Stimulated activated memory B cell treated with anti-CD40 and anti-IgM and Interleukin-4, amounts not matched to agents 10 μg/mL and 1 μg/mL and 100 μg/mL, for 72 hours (primary cell): ENCODE measurements around the gene SEPTIN5.

Experiments used
- ATAC-seq: fragments of 150-1000 bp; cut with Tn5 transposase; 2 replicates; pipeline ENCODE4 v1.10.0; 2021
- H3K27ac Mint-ChIP-seq: one replicate; pipeline ENCODE4 v1.8.0; 2022; ENCODE audit warnings: mild to moderate bottlenecking, mixed read lengths
- H3K27me3 Mint-ChIP-seq: one replicate; pipeline ENCODE4 v1.8.0; 2022; ENCODE audit warnings: mixed read lengths
- H3K36me3 Mint-ChIP-seq: one replicate; pipeline ENCODE4 v1.8.0; 2022; ENCODE audit warnings: mixed read lengths
- H3K4me1 Mint-ChIP-seq: one replicate; pipeline ENCODE4 v1.8.0; 2022; ENCODE audit warnings: mixed read lengths
- H3K4me3 Mint-ChIP-seq: one replicate; pipeline ENCODE4 v1.8.0; 2022; ENCODE audit warnings: mild to moderate bottlenecking, moderate library complexity, mixed read lengths
- H3K9me3 Mint-ChIP-seq: one replicate; pipeline ENCODE4 v1.8.0; 2022; ENCODE audit warnings: mixed read lengths

Gene SEPTIN5

DNA sequence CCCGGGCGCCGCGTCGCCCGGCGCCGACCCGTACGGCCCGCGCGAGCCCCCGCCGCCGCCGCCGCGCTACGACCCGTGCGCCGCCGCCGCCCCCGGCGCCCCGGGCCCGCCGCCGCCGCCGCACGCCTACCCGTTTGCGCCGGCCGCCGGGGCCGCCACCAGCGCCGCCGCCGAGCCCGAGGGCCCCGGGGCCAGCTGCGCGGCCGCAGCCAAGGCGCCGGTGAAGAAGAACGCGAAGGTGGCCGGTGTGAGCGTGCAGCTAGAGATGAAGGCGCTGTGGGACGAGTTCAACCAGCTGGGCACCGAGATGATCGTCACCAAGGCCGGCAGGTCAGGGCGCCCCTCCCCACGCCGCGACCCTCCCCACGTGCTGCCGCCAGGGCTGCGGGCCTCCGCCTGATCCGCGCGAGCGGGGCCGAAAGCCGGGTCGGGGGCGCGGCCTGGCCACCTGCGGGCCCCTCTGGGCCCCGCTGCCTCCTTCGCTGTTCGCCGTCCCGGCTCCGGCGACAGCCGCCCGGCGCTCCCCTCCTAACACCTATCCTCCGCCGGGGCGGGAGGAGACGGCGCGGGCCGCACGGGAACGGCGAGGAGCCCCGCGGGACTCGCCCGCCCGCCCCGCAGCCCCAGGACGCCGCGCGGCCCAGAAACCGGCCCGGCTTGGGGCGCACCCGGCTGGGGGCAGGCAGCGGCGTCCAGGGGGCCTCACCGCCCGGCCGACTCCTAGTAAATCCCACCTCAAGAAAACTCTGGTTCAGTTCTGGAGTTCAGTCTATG, 46.8 kb downstream of the SEPTIN5 start:
- H3K27ac Mint-ChIP-seq = no peak overlapping the region
- peaks cover 90% of the 10 kb centered on the region for H3K27me3 Mint-ChIP-seq
- peaks cover 6% of the 10 kb centered on the region for H3K36me3 Mint-ChIP-seq
- no peak for ATAC-seq
- peak overlapping the region; percentile 50 for H3K4me3 Mint-ChIP-seq
- peaks cover 34% of the 10 kb centered on the region for H3K4me1 Mint-ChIP-seq
- no peaks in the 10 kb centered on the region for H3K9me3 Mint-ChIP-seq

GRCh38 chr22:19761725-19762567, 47.6 kb downstream of the SEPTIN5 start:
- Mint-ChIP-seq H3K4me3 (peak overlapping the region; percentile 50), H3K36me3 (peaks cover 6% of the 10 kb centered on the region), H3K27ac (no peak overlapping the region), H3K4me1 (peaks cover 33% of the 10 kb centered on the region), H3K9me3 (no peaks in the 10 kb centered on the region), H3K27me3 (peaks cover 88% of the 10 kb centered on the region)
- no peak for ATAC-seq

DNA sequence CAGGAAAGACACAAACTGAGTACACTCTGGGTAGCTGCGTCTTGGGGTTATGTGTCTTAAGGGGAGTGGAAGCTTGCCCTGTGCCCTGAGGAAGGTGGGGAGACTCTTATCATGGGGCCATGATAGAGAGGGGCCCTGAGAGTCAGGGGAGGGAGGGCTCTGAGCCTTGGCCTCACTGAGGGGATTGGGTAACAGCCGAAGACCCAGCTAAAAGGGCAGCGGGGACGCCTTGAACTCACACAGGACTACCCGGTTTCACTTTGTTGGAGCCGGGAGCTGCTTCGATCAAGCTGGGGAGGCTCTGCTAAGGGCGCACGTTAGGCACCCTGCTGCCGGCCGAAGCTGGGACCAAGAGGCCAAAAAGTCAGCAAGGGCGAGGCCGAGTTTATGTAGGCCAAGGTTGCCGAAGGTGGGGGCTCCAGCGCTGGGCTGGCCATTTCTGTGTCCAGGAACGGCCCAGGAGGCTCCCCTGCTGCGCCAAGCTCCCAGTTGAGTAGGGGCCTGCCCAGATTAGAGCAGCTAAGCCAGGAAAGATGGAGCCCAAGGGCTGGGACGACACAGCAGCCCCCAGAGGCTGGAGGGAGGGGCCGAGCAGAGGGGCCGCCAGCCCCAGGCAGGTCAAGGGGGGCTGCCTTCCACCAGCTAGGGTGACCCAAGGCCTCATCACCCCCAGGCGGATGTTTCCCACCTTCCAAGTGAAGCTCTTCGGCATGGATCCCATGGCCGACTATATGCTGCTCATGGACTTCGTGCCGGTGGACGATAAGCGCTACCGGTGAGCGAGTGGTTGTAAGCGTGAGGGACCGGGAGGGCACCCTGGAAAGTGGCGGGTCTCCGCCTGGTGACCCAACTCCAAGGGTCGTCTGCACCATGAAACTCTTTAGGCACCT, 48.5 kb downstream of the SEPTIN5 start:
- Mint-ChIP-seq H3K27ac (no peak overlapping the region), H3K4me3 (no peak overlapping the region), H3K27me3 (peaks cover 88% of the 10 kb centered on the region), H3K36me3 (peaks cover 6% of the 10 kb centered on the region), H3K9me3 (no peaks in the 10 kb centered on the region), H3K4me1 (peaks cover 34% of the 10 kb centered on the region)
- no peak for ATAC-seq

DNA sequence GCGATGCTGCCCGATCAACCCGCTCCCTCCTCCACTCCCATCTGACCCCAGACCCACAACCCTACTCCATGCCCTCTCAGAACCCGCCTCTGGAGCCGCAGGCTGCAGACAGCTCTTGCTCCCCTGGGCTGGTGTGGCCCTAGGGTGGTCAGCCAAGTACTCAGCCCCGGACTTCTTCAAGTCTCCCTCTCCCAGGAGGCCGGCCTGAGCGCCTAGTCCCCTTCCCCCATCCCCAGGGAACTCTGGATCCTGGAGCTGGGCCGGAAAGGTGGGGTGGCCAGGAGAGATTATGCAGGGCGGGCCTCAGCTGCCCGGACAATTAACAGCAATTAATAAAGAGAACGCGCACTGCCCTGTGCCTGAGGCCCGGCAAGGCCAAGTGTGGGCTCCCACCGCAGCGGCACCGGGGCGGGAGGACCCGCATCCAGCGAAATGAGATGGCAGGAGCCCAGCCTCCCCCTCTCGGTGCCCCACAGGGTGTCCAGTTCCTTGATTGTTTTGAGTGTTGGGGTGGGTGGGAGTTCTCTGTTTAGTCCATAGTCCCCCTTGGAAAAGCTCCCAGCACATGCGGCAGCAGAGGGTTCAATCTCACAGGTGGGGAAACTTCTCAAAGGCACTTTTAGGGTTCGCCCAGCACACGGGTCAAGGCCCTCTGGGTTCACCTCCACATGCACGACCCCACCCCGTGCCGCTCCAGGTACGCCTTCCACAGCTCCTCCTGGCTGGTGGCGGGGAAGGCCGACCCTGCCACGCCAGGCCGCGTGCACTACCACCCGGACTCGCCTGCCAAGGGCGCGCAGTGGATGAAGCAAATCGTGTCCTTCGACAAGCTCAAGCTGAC, 49.4 kb downstream of the SEPTIN5 start:
- Mint-ChIP-seq H3K36me3 (peaks cover 6% of the 10 kb centered on the region), H3K9me3 (no peaks in the 10 kb centered on the region), H3K4me1 (peaks cover 33% of the 10 kb centered on the region), H3K27ac (no peak overlapping the region), H3K27me3 (peaks cover 87% of the 10 kb centered on the region), H3K4me3 (no peak overlapping the region)
- ATAC-seq = no peak

DNA sequence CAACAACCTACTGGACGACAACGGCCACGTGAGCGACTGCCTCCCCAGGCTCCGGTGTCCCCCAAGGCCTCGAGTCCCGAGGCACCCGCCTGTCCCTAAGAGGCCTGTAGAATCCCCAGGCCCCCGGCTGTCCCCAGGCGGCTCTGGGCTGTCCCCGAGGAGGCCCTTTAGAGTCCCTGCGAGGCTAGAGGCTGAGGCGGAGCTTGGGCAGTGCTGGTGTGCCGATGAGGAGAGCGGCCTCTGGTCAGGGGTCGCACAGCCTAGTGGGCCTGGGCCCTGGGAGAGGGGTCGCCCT, 49.9 kb downstream of the SEPTIN5 start:
- Mint-ChIP-seq H3K4me1 (peaks cover 31% of the 10 kb centered on the region), H3K4me3 (no peak overlapping the region), H3K27me3 (peaks cover 86% of the 10 kb centered on the region), H3K9me3 (no peaks in the 10 kb centered on the region), H3K27ac (no peak overlapping the region), H3K36me3 (peaks cover 6% of the 10 kb centered on the region)
- no peak for ATAC-seq

- no peak overlapping the region for H3K4me3 Mint-ChIP-seq
- H3K9me3 Mint-ChIP-seq = no peaks in the 10 kb centered on the region
- peaks cover 31% of the 10 kb centered on the region for H3K4me1 Mint-ChIP-seq
- peaks cover 86% of the 10 kb centered on the region for H3K27me3 Mint-ChIP-seq
- ATAC-seq = no peak
- no peak overlapping the region for H3K27ac Mint-ChIP-seq
- peaks cover 6% of the 10 kb centered on the region for H3K36me3 Mint-ChIP-seq
Measured at GRCh38 chr22:19764636-19765476, 50.6 kb downstream of the SEPTIN5 start.

DNA sequence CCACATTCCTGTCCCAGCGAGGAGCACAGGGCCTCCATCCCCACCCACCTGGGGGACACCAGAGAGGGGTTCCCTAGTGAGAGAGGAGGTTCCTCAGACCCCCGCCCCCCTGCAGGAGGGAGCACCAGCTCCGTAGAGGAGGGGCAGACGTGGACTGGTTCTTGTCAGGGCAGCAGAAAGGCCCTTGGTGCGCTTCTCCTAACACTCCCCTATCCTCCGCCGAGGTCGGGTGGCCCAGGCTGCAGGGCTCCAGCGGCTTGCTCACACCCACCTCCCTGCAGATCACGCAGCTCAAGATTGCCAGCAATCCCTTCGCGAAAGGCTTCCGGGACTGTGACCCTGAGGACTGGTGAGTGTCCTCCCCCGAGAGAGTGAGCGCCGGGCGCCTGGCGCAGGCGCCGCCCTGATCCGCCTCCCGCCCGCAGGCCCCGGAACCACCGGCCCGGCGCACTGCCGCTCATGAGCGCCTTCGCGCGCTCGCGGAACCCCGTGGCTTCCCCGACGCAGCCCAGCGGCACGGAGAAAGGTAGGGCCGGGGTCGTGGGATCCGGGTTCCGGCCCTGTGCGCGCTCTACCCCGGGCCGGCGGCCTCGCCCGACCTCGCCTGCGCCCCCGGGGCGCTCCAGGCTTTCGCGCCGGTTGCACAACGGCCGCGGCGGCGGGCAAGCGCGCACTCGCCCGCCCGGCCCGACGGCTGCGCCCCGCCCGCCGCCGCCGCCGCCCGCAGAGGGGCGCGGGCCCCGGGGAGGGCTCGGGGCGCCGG, 51.4 kb downstream of the SEPTIN5 start:
- ATAC-seq = no peak
- Mint-ChIP-seq H3K4me1 (peaks cover 29% of the 10 kb centered on the region), H3K36me3 (no peaks in the 10 kb centered on the region), H3K4me3 (peak overlapping the region; percentile 47), H3K27me3 (peaks cover 86% of the 10 kb centered on the region), H3K9me3 (no peaks in the 10 kb centered on the region), H3K27ac (no peak overlapping the region)

- no peak for ATAC-seq
- Mint-ChIP-seq H3K4me3 (no peak overlapping the region), H3K27ac (no peak overlapping the region), H3K4me1 (peaks cover 29% of the 10 kb centered on the region), H3K9me3 (no peaks in the 10 kb centered on the region), H3K36me3 (no peaks in the 10 kb centered on the region), H3K27me3 (peaks cover 91% of the 10 kb centered on the region)
Measured at GRCh38 chr22:19766240-19766510, 51.9 kb downstream of the SEPTIN5 start.

DNA sequence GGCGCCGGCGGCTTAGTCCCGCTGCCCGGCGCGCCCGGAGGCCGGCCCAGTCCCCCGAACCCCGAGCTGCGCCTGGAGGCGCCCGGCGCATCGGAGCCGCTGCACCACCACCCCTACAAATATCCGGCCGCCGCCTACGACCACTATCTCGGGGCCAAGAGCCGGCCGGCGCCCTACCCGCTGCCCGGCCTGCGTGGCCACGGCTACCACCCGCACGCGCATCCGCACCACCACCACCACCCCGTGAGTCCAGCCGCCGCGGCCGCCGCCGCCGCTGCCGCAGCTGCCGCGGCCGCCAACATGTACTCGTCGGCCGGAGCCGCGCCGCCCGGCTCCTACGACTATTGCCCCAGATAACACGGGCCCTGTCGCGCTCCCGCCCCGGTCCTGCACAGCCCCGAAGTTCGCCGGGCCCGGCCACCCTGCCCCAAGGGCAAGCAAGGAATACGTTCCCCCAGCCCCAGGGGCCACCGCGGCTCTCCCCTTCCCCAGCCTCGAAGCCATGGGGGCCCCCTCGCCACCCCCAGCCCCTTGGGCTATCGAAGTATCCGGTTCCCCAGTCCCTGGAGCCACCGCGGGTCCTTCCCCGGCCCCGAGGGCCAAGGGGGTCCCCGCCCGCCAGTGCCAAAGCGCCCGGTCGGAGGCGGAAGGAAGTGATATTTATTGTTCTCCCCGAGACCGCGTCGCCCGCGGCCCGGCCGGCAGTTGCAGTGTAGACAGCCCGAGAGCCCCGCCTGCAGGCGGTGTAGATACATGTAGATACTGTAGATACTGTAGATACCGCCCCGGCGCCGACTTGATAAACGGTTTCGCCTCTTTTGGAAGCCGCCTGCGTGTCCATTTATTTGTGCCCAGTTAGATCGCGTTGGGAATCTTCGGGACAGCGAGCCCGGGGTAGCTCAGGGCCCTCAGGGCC, 52.5 kb downstream of the SEPTIN5 start:
- H3K27me3 Mint-ChIP-seq = peaks cover 92% of the 10 kb centered on the region
- no peak overlapping the region for H3K27ac Mint-ChIP-seq
- no peaks in the 10 kb centered on the region for H3K9me3 Mint-ChIP-seq
- H3K4me3 Mint-ChIP-seq = peak overlapping the region; percentile 36
- H3K36me3 Mint-ChIP-seq = no peaks in the 10 kb centered on the region
- ATAC-seq = peak; percentile 42
- peaks cover 31% of the 10 kb centered on the region for H3K4me1 Mint-ChIP-seq

- peak overlapping the region; percentile 60 for H3K4me3 Mint-ChIP-seq
- peaks cover 39% of the 10 kb centered on the region for H3K4me1 Mint-ChIP-seq
- no peaks in the 10 kb centered on the region for H3K9me3 Mint-ChIP-seq
- no peaks in the 10 kb centered on the region for H3K36me3 Mint-ChIP-seq
- peaks cover 92% of the 10 kb centered on the region for H3K27me3 Mint-ChIP-seq
- no peak for ATAC-seq
- H3K27ac Mint-ChIP-seq = no peak overlapping the region
Measured at GRCh38 chr22:19767427-19768341, 53.4 kb downstream of the SEPTIN5 start.

DNA sequence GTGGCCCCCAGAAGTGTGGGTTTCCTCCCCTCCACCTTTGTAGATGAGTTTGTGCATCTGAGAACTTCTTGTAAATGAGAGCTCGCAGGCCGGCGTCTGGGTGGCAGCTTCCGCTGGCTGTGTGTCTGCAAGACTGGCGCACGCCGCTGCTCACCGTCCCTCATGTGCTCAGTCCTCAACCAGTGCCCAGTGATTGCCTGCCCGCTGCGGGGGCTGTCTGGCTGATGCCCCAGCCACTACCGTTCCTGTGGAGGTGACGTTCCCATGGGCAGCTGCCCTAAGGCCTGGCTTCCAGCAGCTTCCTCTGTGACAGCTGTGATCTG, 55.1 kb downstream of the SEPTIN5 start:
- Mint-ChIP-seq H3K27me3 (peaks cover 92% of the 10 kb centered on the region), H3K4me1 (peaks cover 56% of the 10 kb centered on the region), H3K36me3 (no peaks in the 10 kb centered on the region), H3K27ac (no peak overlapping the region), H3K4me3 (no peak overlapping the region), H3K9me3 (no peaks in the 10 kb centered on the region)
- no peak for ATAC-seq
